GM12892 (cell line): ENCODE measurements around the gene MRPS7.

Experiments
- POLR2A ChIP-seq: IDR thresholded peaks from 2 replicates; pipeline ENCODE4 v1.6.1; 2011; ENCODE audit warnings: low read depth, low read length, control low read depth
- POLR2AphosphoS5 ChIP-seq: IDR thresholded peaks from 2 replicates; pipeline ENCODE4 v1.6.1; 2011; ENCODE audit warnings: low read depth, low read length, control low read depth
- TAF1 ChIP-seq: IDR thresholded peaks from 2 replicates; pipeline ENCODE4 v1.6.1; 2011; ENCODE audit warnings: low read depth, mild to moderate bottlenecking, control low read depth, low read length, borderline replicate concordance

DNA sequence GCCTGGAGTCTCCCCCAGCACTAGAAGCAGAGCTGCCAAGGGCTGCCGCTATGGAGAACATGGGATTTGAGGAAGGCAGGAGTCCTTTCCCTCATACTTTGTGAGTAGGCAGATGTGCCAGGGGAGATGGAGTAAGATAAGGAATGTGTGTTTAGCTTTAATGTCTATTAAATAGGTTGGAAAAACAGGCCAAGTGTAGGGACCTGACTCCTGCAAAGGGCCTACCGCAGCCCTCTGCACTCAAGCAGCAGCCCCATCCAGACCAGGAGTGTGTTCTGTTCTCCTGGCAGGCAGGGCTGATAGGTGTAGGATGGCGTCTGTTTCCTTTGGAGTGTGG lies 11.1 kb downstream of the MRPS7 start:
- TF ChIP-seq POLR2AphosphoS5, result no peak
- TF ChIP-seq POLR2A, result no peak; the same call in 1 of the 2 replicates
- no peak for TF ChIP-seq TAF1
